Caco-2 (cell line): Measurements from ENCODE around the gene TMEM18. TPM values are rescaled to one million over a fixed set of nuclear protein-coding genes. Genes with fewer than 3 reads are reported as not detected.

Experiments
- BruUV-seq: library from RNA; stranded (reverse); fragments of 400-500 nt; replicated peaks from 2 replicates; lab custom pipeline; 2021; lab: Mats Ljungman, UMichigan
- CTCF ChIA-PET: fragments of 300-600 bp; sonication (Branson Sonifier 250); formaldehyde crosslinking; loops from one replicate; lab custom pipeline; 2022; ENCODE audit warnings: antibody characterized with exemption; lab: Charles Lee
- POLR2A ChIA-PET: fragments of 300-600 bp; sonication (Branson Sonifier 250); formaldehyde crosslinking; loops from one replicate; lab custom pipeline; 2022; ENCODE audit warnings: antibody characterized with exemption; lab: Charles Lee
- DNase-seq, 2 experiments: peaks; one replicate each; pipeline versions ENCODE4 v3.0.0 to v3.0.0-alpha.2; 2020 to 2022
- H3K27me3 ChIP-seq: replicated peaks from 2 replicates; pipeline ENCODE4 v1.6.0; 2011; ENCODE audit warnings: low read length; ENCODE audit not compliant: control insufficient read depth, insufficient read depth
- H3K36me3 ChIP-seq: 2 replicates; pipeline ENCODE4 v1.5.1; 2011; ENCODE audit warnings: low read length; ENCODE audit not compliant: control insufficient read depth, insufficient read depth
- H3K4me1 ChIP-seq: fragments of 250-450 bp; sonication (Bioruptor Pico); 2 replicates; pipeline ENCODE4 v1.5.1; 2020; ENCODE audit warnings: mild to moderate bottlenecking
- H3K4me3 ChIP-seq: 2 replicates; pipeline ENCODE4 v1.5.1; 2011; ENCODE audit warnings: low read depth, mild to moderate bottlenecking, control low read depth, low read length
- H3K9me3 ChIP-seq: fragments of 250-450 bp; sonication (Bioruptor Pico); 2 replicates; pipeline ENCODE4 v1.5.1; 2020; ENCODE audit warnings: mild to moderate bottlenecking, moderate library complexity
- H3K27ac Mint-ChIP-seq: one replicate; pipeline ENCODE4 v1.8.0; 2022; ENCODE audit warnings: mixed read lengths; ENCODE audit not compliant: unreplicated experiment
- H3K27me3 Mint-ChIP-seq: one replicate; pipeline ENCODE4 v1.8.0; 2022; ENCODE audit warnings: mixed read lengths; ENCODE audit not compliant: insufficient read depth, unreplicated experiment
- H3K36me3 Mint-ChIP-seq: one replicate; pipeline ENCODE4 v1.8.0; 2022; ENCODE audit warnings: mild to moderate bottlenecking, mixed read lengths; ENCODE audit not compliant: insufficient read depth, unreplicated experiment
- H3K4me1 Mint-ChIP-seq: one replicate; pipeline ENCODE4 v1.8.0; 2022; ENCODE audit warnings: low read depth, mixed read lengths; ENCODE audit not compliant: unreplicated experiment
- H3K4me3 Mint-ChIP-seq: one replicate; pipeline ENCODE4 v1.8.0; 2022; ENCODE audit warnings: mild to moderate bottlenecking, moderate library complexity, mixed read lengths; ENCODE audit not compliant: unreplicated experiment
- H3K9me3 Mint-ChIP-seq: one replicate; pipeline ENCODE4 v1.8.0; 2022; ENCODE audit warnings: mixed read lengths; ENCODE audit not compliant: unreplicated experiment
- intact Hi-C: fragments of 100-400 bp; cut with micrococcal nuclease; formaldehyde crosslinking; loops from one replicate; pipeline ENCODE4 v1.10.0; 2022; ENCODE audit not compliant: unreplicated experiment
- total RNA-seq: library from RNA; stranded (reverse); gene quantifications from 2 replicates; pipeline ENCODE4 v1.2.3, GENCODE V29; 2022
- TF ChIP-seq, protein P1 (sequence below), 2 experiments: fragments of 200-600 bp in 1 of 2; IDR thresholded peaks; 1 replicate in 1 of 2; 2 replicates in 1 of 2; pipeline versions ENCODE4 v1.5.1 to v1.8.0; 2011 to 2022; ENCODE audit warnings: antibody characterized with exemption in 1 of 2, control low read depth in 1 of 2, inconsistent platforms in 1 of 2, low read depth in 1 of 2, low read length in 1 of 2, mild to moderate bottlenecking in 1 of 2, moderate library complexity in 1 of 2; ENCODE audit not compliant: insufficient read depth in 1 of 2, severe bottlenecking in 1 of 2, unreplicated experiment in 1 of 2

TMEM18 gene
- total RNA-seq, 1 experiment from 2014 or later, result 22.9 TPM

DNA sequence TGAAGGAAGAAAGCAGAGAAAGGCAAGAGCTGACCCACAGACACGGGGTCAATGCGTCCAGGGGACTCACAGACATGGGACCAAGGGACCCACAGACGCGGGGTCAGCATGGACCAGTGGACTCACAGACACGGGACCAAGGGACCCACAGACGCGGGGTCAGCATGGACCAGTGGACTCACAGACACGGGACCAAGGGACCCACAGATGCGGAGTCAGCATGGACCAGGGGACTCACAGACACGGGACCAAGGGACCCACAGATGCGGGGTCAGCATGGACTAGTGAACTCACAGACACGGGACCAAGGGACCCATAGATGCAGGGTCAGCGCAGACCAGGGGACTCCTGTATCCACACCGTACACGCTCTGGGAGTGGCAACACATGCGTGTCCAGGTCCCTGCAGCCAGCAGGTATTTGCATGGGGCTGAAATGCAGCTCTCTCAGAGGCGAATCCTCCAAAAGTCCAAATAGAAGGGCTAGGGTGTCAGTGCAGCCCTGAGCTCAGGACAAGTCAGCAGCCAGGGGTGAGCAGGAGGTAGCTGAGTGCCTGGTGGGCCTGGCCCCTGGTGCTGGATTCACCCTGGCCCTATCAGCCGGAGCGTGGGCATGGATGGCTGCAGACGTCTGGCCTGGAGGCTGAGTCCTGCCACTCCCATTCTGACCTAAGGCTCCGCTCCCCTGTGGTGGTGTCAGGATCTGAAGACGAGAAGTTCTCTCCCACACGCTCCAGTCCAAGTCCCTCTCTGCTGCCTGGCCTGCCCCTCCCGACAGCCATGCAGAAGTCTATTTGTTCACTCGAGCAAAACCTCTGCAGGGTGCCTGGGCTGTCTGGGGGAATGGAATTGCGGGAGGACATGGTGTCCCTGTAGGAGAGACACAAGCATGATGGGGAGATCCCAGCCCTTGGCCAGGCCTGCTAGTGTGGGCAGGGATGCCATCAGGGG, 28.5 kb downstream of the TMEM18 start:
- no peaks in the 10 kb centered on the region for H3K4me1 ChIP-seq
- no peaks in the 10 kb centered on the region for H3K4me1 Mint-ChIP-seq
- H3K9me3 ChIP-seq, result no peaks in the 10 kb centered on the region
- DNase-seq, result no peak
- POLR2A ChIA-PET, result no interaction called here
- H3K9me3 Mint-ChIP-seq, result no peaks in the 10 kb centered on the region
- H3K27me3 Mint-ChIP-seq, result peaks cover 6% of the 10 kb centered on the region
- TF ChIP-seq, protein P1, sequence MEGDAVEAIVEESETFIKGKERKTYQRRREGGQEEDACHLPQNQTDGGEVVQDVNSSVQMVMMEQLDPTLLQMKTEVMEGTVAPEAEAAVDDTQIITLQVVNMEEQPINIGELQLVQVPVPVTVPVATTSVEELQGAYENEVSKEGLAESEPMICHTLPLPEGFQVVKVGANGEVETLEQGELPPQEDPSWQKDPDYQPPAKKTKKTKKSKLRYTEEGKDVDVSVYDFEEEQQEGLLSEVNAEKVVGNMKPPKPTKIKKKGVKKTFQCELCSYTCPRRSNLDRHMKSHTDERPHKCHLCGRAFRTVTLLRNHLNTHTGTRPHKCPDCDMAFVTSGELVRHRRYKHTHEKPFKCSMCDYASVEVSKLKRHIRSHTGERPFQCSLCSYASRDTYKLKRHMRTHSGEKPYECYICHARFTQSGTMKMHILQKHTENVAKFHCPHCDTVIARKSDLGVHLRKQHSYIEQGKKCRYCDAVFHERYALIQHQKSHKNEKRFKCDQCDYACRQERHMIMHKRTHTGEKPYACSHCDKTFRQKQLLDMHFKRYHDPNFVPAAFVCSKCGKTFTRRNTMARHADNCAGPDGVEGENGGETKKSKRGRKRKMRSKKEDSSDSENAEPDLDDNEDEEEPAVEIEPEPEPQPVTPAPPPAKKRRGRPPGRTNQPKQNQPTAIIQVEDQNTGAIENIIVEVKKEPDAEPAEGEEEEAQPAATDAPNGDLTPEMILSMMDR (IDR thresholded peaks at IDR 0.05; ENCODE audit: insufficient read depth in 1 of 2, low read depth in 1 of 2, low read length in 1 of 2, severe bottlenecking in 1 of 2, unreplicated experiment in 1 of 2), result no peak
- H3K4me3 Mint-ChIP-seq, result no peak overlapping the region
- no peak overlapping the region for H3K4me3 ChIP-seq
- no peak overlapping the region for H3K27ac Mint-ChIP-seq
- intact Hi-C loops, result no loop called here
- no peaks in the 10 kb centered on the region for H3K27me3 ChIP-seq
- no peaks in the 10 kb centered on the region for H3K36me3 Mint-ChIP-seq
- no peaks in the 10 kb centered on the region for H3K36me3 ChIP-seq
- CTCF ChIA-PET, result interaction anchor here (0.6 kb wide), 1 partner anchor 365 kb away, joined by 3 read pairs; no protein-coding TSS in a partner anchor
- no TSS peak for BruUV-seq

DNA sequence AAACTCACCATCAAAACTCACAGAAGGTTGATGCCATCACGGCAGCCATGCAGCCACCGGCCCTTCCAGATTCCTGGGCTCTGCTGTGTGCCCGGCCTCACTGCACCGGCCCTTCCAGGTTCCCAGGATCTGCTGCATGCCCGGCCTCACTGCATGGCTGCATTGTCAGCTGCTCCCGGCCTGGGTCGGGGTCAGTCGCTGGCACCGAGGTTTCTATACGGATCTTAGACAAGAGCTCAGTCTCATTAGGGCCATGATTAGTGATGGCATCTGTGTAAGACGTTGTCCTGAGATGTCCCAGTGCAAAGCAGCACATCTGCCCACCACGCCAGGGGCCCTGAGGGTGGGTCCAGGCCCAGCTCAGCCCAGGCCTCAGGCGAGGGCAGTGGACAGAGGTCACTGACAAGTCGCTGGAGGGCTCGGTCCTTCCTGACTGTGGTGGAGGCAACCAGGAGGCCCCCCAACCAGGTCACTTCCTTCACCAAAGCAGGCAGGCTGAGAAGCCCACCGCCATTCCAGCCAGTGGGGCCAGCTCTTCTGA, 29.4 kb downstream of the TMEM18 start:
- no peaks in the 10 kb centered on the region for H3K9me3 Mint-ChIP-seq
- H3K4me1 Mint-ChIP-seq, result no peaks in the 10 kb centered on the region
- no peaks in the 10 kb centered on the region for H3K36me3 Mint-ChIP-seq

DNA sequence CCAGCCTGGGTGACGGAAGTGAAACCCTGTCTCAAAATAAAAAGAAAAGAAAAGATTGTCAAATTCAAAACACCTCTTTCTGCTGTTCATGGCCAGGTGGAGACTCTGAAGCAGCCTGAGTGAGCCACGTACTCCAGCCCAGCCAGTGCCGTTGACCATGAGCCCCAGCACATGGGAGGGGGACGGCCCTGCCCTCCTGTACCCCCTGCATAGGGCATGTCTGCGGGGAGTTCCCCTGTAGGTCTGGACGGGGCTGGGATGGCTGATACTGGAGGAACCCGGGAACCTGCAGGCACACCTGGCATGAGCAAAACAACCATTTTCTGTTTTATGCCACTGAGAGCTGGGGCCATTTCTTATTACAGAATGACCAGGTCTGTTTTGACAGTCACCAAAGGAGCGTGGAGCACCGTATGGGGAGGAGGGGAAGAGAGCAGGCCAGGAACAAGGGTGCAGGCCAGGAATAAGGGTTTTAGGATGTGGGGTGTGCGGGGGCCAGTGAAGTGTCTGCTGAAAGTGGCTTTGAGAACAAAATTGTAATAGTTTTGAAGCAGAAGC, 30.1 kb downstream of the TMEM18 start:
- ChIA-PET CTCF (no interaction called here), POLR2A (no interaction called here)
- TF ChIP-seq, protein P1 (IDR thresholded peaks at IDR 0.05; ENCODE audit: insufficient read depth in 1 of 2, low read depth in 1 of 2, low read length in 1 of 2, severe bottlenecking in 1 of 2, unreplicated experiment in 1 of 2), result no peak
- H3K27ac Mint-ChIP-seq, result no peak overlapping the region
- no peaks in the 10 kb centered on the region for H3K36me3 Mint-ChIP-seq
- H3K9me3 Mint-ChIP-seq, result no peaks in the 10 kb centered on the region
- Histone ChIP-seq H3K4me1 (no peaks in the 10 kb centered on the region), H3K36me3 (no peaks in the 10 kb centered on the region), H3K27me3 (no peaks in the 10 kb centered on the region), H3K9me3 (no peaks in the 10 kb centered on the region), H3K4me3 (no peak overlapping the region)
- no TSS peak for BruUV-seq
- H3K27me3 Mint-ChIP-seq, result peaks cover 6% of the 10 kb centered on the region
- no peaks in the 10 kb centered on the region for H3K4me1 Mint-ChIP-seq
- intact Hi-C loops, result no loop called here
- DNase-seq, result no peak
- no peak overlapping the region for H3K4me3 Mint-ChIP-seq

More for the DNA sequence above, 29.4 kb downstream of the TMEM18 start:
- intact Hi-C loops, result no loop called here
- no peaks in the 10 kb centered on the region for H3K27me3 ChIP-seq
- Mint-ChIP-seq H3K27me3 (peaks cover 6% of the 10 kb centered on the region), H3K27ac (no peak overlapping the region), H3K4me3 (no peak overlapping the region)
- no peaks in the 10 kb centered on the region for H3K9me3 ChIP-seq
- no peak overlapping the region for H3K4me3 ChIP-seq
- no TSS peak for BruUV-seq
- no peaks in the 10 kb centered on the region for H3K4me1 ChIP-seq
- DNase-seq, result no peak
- POLR2A ChIA-PET, result no interaction called here
- TF ChIP-seq, protein P1 (IDR thresholded peaks at IDR 0.05; ENCODE audit: insufficient read depth in 1 of 2, low read depth in 1 of 2, low read length in 1 of 2, severe bottlenecking in 1 of 2, unreplicated experiment in 1 of 2), result no peak
- CTCF ChIA-PET, result no interaction called here
- no peaks in the 10 kb centered on the region for H3K36me3 ChIP-seq
